Mucosa of rectum (tissue), 2 donors: ENCODE data around the gene RORC.

Source experiments
- H3K27ac ChIP-seq, 2 donors: one replicate each; pipeline ENCODE4 v1.7.0; 2013; ENCODE audit warnings: inconsistent platforms in 2 of 2, low read depth in 2 of 2, low read length in 2 of 2
- H3K27me3 ChIP-seq, 2 donors: one replicate each; pipeline ENCODE4 v1.7.0; 2013; ENCODE audit warnings: low read length in 2 of 2; ENCODE audit not compliant: control insufficient read depth in 2 of 2, insufficient read depth in 2 of 2
- H3K36me3 ChIP-seq, 2 donors: one replicate each; pipeline ENCODE4 v1.7.0; 2013; ENCODE audit warnings: low read length in 2 of 2; ENCODE audit not compliant: control insufficient read depth in 2 of 2, insufficient read depth in 2 of 2
- H3K4me1 ChIP-seq, 2 donors: one replicate each; pipeline ENCODE4 v1.7.0; 2013; ENCODE audit warnings: low read length in 2 of 2, mild to moderate bottlenecking in 1 of 2; ENCODE audit not compliant: control insufficient read depth in 2 of 2, insufficient read depth in 2 of 2
- H3K4me3 ChIP-seq, 2 donors: one replicate each; pipeline ENCODE4 v1.7.0; 2013; ENCODE audit warnings: low read length in 2 of 2
- H3K9ac ChIP-seq, 2 donors: one replicate each; pipeline ENCODE4 v1.7.0; 2013; ENCODE audit warnings: low read length in 2 of 2, low read depth in 1 of 2, mild to moderate bottlenecking in 1 of 2
- H3K9me3 ChIP-seq, 2 donors: one replicate each; pipeline ENCODE4 v1.7.0; 2013; ENCODE audit warnings: low read length in 2 of 2; ENCODE audit not compliant: control insufficient read depth in 2 of 2
- donor health status: healthy.
- donor health status: Normal muscosa, but diverticular disease.

Gene RORC

GRCh38 chr1:151849126-151849525, 17.5 kb upstream of the RORC start:
- H3K4me1 ChIP-seq, result no peaks in the 10 kb centered on the region
- no peak overlapping the region for H3K4me3 ChIP-seq
- H3K9ac ChIP-seq, result no peak overlapping the region
- no peaks in the 10 kb centered on the region for H3K27me3 ChIP-seq
- H3K9me3 ChIP-seq, result no peaks in the 10 kb centered on the region
- no peak overlapping the region for H3K27ac ChIP-seq
- no peaks in the 10 kb centered on the region for H3K36me3 ChIP-seq

DNA sequence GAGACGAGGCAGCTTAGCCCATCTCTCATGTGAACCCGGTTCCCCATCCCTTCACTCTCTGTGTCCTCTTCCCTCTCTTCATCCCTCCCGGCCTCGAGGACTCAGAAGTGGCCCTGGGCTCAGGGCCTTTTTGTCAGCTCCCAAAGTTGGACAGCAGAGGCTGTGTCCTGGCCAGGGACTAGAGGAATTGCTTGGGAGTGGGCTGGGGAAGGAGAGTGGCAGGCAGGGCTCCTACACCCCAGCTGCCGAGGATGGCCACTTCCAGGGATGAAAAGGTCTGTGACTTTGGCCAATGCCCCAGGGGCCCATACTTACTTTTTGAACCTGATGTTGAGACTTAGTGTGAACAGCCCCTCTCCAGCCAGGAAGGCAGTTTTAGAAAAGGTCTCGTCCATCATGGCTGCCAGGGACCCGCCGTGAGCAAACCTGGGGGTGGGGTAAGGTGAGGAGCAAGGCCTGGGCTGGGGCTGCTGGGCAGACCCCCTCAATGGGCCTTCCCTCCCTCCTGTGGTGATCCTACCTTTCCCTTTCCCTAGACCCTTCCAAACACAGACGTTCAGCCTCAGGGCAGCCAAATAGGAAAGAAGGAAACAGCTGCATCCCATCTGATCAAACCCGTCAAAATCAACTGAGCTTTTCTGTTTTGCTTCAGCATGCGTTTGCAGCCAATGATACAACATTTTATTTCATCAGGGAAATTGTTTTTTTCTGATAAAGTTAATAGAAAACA, 16.4 kb upstream of the RORC start:
- no peaks in the 10 kb centered on the region for H3K36me3 ChIP-seq
- no peak overlapping the region for H3K27ac ChIP-seq
- no peak overlapping the region for H3K9ac ChIP-seq
- no peaks in the 10 kb centered on the region for H3K27me3 ChIP-seq
- H3K9me3 ChIP-seq, result no peaks in the 10 kb centered on the region
- no peaks in the 10 kb centered on the region for H3K4me1 ChIP-seq
- H3K4me3 ChIP-seq, result no peak overlapping the region

DNA sequence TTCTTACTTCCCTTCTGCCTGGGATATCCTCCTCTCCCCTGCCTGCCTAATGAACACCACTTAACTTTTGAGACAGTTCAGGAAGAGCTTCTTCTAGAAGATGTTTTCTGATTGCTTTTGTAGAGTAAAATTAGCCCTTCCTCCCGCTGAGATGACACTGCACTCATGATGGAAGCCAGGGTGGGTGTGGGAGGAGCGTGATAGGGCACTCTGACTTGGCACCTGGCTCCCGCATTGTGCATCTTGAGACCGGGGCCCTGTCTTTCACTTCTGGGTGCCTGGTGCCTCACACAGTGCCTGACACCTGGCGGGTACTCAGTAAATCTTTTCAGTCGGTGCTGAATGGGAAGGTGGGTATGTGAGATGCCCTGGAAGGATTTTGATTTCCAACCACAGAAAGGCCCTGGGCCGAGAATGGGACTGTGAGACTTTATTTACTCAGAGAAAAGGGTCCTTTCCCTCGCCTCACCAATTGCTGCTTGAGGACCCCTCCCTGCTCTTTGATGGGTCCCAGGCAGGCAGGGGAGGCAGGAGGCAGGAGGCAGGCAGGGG, 15.2 kb upstream of the RORC start:
- Histone ChIP-seq H3K36me3 (no peaks in the 10 kb centered on the region), H3K9me3 (no peaks in the 10 kb centered on the region), H3K4me3 (no peak overlapping the region), H3K27ac (no peak overlapping the region), H3K9ac (no peak overlapping the region), H3K4me1 (no peaks in the 10 kb centered on the region), H3K27me3 (no peaks in the 10 kb centered on the region)

DNA sequence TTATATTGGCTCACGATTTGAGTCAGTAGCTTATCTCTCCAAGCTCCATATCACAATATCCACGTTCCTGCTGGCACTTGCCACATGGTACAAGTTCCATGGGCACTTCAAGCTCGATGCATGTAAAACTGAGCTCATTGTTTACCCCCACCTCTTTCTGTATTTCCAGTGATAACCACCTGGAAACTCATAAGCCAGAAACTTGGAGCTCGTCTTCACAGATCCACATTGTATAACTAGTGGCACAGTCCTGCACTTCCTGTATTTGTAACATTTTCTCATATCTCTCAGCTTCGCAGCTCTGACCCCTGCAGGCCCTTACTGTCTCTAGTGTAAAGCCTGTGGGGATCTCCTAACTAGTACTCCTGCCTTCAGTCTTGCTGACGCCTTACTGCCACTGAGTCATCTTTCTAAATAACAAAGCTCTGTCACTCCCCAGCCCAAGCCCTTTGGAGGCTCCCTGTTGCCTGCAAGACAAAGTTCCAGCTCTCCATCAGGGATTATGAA, 14.5 kb upstream of the RORC start:
- Histone ChIP-seq H3K27me3 (no peaks in the 10 kb centered on the region), H3K36me3 (no peaks in the 10 kb centered on the region), H3K9me3 (no peaks in the 10 kb centered on the region)

DNA sequence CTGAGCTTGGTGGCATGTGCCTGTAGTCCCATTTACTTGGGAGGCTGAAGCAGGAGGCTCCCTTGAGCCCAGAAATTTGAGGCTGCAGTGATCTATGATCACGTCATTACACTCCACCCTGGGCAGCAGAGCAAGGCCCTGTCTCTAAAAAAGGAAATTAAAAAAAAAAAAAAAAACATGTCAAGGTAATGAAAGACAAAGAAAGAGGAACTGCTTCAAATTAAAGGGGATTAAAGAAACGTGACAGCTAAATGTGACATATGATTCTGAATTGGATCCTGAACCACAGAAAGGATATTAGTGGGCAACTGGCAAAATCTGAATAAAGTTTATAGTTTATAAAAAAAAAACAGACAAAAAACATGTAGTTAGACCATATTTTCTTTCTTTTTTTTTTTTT, 11.8 kb upstream of the RORC start:
- Histone ChIP-seq H3K27ac (no peak overlapping the region), H3K27me3 (peaks cover 3 to 6% of the 10 kb centered on the region in 2 donors), H3K4me3 (no peak overlapping the region), H3K9me3 (no peaks in the 10 kb centered on the region), H3K36me3 (no peaks in the 10 kb centered on the region), H3K9ac (no peak overlapping the region), H3K4me1 (peaks cover 11 to 17% of the 10 kb centered on the region in 2 donors)

More for the DNA sequence above, 14.5 kb upstream of the RORC start:
- Histone ChIP-seq H3K4me1 (no peaks in the 10 kb centered on the region), H3K4me3 (no peak overlapping the region), H3K9ac (no peak overlapping the region), H3K27ac (no peak overlapping the region)

GRCh38 chr1:151841141-151841540, 9.5 kb upstream of the RORC start:
- no peak overlapping the region for H3K4me3 ChIP-seq
- H3K9me3 ChIP-seq, result no peaks in the 10 kb centered on the region
- no peak overlapping the region for H3K9ac ChIP-seq
- H3K27me3 ChIP-seq, result peaks cover 3 to 6% of the 10 kb centered on the region in 2 donors
- H3K27ac ChIP-seq, result peak overlapping the region in 1 of 2 donors; percentile 90
- H3K4me1 ChIP-seq, result peaks cover 20 to 29% of the 10 kb centered on the region in 2 donors
- H3K36me3 ChIP-seq, result no peaks in the 10 kb centered on the region

- Histone ChIP-seq H3K4me3 (peak overlapping the region; percentile 67 to 77), H3K36me3 (no peaks in the 10 kb centered on the region), H3K4me1 (peaks cover 20 to 30% of the 10 kb centered on the region in 2 donors), H3K27me3 (peaks cover 3 to 6% of the 10 kb centered on the region in 2 donors), H3K9me3 (no peaks in the 10 kb centered on the region), H3K27ac (peak overlapping the region; percentile 90 to 95), H3K9ac (peak overlapping the region; percentile 83 to 86)
Observed at GRCh38 chr1:151840421-151840820, 8.8 kb upstream of the RORC start.

DNA sequence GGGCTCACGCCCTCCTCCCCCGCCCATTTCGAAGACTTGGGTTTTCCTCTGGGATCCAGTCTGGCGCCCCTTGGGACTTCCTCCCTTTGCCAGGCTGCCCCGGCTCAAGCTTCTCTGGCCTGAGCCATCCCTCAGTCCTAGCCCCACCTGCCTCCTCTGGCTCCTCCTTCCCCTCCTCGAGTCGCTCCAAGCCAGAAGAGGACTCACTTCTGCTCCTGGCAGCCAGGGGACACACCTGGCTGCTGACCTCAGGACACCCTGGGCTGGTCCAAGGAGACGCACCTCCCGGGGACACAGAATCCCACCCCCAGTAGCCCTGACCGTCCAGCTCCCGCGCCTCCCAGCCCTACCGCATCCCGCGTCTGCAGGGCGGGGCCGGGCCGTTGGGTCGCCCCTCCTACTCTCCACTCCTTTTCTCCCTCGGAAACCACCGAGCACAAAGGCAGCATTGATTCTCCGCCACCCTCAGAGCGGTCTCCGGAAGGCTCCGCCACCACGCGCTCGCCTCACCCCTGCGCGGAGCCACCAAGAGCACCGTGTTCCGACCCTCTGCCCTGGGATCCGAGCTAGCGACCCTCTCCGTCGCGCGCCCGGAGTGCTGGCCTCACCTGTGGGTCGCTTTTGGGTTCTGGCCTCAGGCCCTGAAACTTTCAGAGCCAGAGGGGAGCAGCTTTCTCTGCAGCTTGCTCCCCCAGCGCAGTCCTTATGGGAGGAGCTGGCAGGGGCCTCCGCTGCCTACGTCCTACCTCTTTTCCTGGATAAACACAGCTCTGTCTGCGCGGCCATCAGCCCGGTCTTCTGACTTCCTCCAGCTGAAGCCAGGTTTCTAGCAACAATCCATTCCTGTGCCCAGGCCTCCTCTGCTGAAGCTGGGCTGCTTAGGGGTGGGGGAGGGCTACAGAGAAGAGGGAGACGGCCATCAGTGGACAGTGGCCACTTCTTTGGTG, 8.1 kb upstream of the RORC start, which contains the start of gene C2CD4D:
Gene C2CD4D, minus strand, starts transcription at position 364 of the 947 bp plus-strand sequence. CDS start 831 bp downstream, outside the sequence.
- Histone ChIP-seq H3K9ac (peak within 1 kb of the TSS; percentile 83 to 86), H3K4me3 (peak within 1 kb of the TSS; percentile 67 to 77), H3K27me3 (peaks cover 3 to 6% of the 10 kb centered on the region in 2 donors), H3K9me3 (no peaks in the 10 kb centered on the region), H3K4me1 (peaks cover 20 to 30% of the 10 kb centered on the region in 2 donors), H3K36me3 (no peaks in the 10 kb centered on the region), H3K27ac (peak within 1 kb of the TSS; percentile 90 to 95)

GRCh38 chr1:151839082-151839412, 7.4 kb upstream of the RORC start:
- H3K36me3 ChIP-seq, result no peaks in the 10 kb centered on the region
- peaks cover 22 to 32% of the 10 kb centered on the region in 2 donors for H3K4me1 ChIP-seq
- peak overlapping the region; percentile 67 to 77 for H3K4me3 ChIP-seq
- H3K27me3 ChIP-seq, result peaks cover 3 to 6% of the 10 kb centered on the region in 2 donors
- H3K9ac ChIP-seq, result peak overlapping the region; percentile 83 to 86
- peak overlapping the region; percentile 90 to 95 for H3K27ac ChIP-seq
- H3K9me3 ChIP-seq, result no peaks in the 10 kb centered on the region
